ENCODE data around the gene UBE2I.

The UBE2I gene

GRCh38 chr16:1341495-1342420 is 32.3 kb downstream of the UBE2I start:
- Histone ChIP-seq H3K4me1 (ENCODE audit: control insufficient read depth in 2 of 2, insufficient read depth in 1 of 2, low read depth in 1 of 2, low read length in 2 of 2) (peaks cover 11 to 13% of the 10 kb centered on the region in 2 donors), H3K9me3 (replicated peaks in 1 of 2; ENCODE audit: control insufficient read depth in 2 of 2, insufficient read depth in 1 of 2, low read depth in 1 of 2, low read length in 2 of 2) (no peaks in the 10 kb centered on the region), H2AFZ (ENCODE audit: low read length) (no peak overlapping the region), H4K91ac (ENCODE audit: low read depth, low read length, poor library complexity) (no peak overlapping the region), H3K4ac (ENCODE audit: low read length) (no peak overlapping the region), H3K4me2 (ENCODE audit: insufficient read depth, low read length, poor library complexity, severe bottlenecking) (no peak overlapping the region), H2BK12ac (ENCODE audit: low read length) (no peak overlapping the region), H3K27me3 (ENCODE audit: control insufficient read depth in 3 of 3, insufficient read depth in 3 of 3, low read depth in 1 of 3, low read length in 3 of 3) (peaks cover 0 to 16% (median 0%) of the 10 kb centered on the region in 3 experiments), H3K9ac (ENCODE audit: low read depth, low read length, poor library complexity) (peak overlapping the region; percentile 30), H2BK15ac (ENCODE audit: low read length) (peak overlapping the region; percentile 58), H3K14ac (ENCODE audit: low read length) (peak overlapping the region; percentile 38), H3K4me3 (ENCODE audit: low read length in 2 of 2) (no peak overlapping the region), H2AK5ac (ENCODE audit: low read depth, low read length) (peak overlapping the region; percentile 46), H2BK120ac (ENCODE audit: low read depth, low read length) (no peak overlapping the region), H3K36me3 (replicated peaks in 1 of 2; ENCODE audit: control insufficient read depth in 2 of 2, insufficient read depth in 2 of 2, low read length in 2 of 2) (peaks cover 0 to 39% of the 10 kb centered on the region in 2 donors), H3K18ac (ENCODE audit: low read length) (peak overlapping the region; percentile 74), H3K79me1 (ENCODE audit: low read depth, low read length) (no peaks in the 10 kb centered on the region), H2BK5ac (ENCODE audit: low read length) (peak overlapping the region; percentile 93), H4K8ac (ENCODE audit: low read depth, low read length) (no peak overlapping the region), H3K27ac (replicated peaks; ENCODE audit: low read length) (no peak overlapping the region), H3K23ac (ENCODE audit: low read depth, low read length, poor library complexity) (peak overlapping the region; percentile 91)
- DNase-seq (ENCODE audit: low spot score) = no peak
- WGBS, 2 donors (ENCODE audit: extremely low coverage in 2 of 2, insufficient read length in 2 of 2, insufficient replicate concordance in 1 of 2) = no CpG with 5 or more reads among the region's 39 CpGs

GRCh38 chr16:1342526-1343427 is 33.3 kb downstream of the UBE2I start:
- peak overlapping the region; percentile 94 for H3K14ac ChIP-seq (ENCODE audit: low read length)
- H2BK15ac ChIP-seq (ENCODE audit: low read length) = peak overlapping the region; percentile 14
- peak overlapping the region; percentile 95 for H3K23ac ChIP-seq (ENCODE audit: low read depth, low read length, poor library complexity)
- H3K27ac ChIP-seq (replicated peaks; ENCODE audit: low read length) = no peak overlapping the region
- H2AK5ac ChIP-seq (ENCODE audit: low read depth, low read length) = no peak overlapping the region
- no peak overlapping the region for H3K4ac ChIP-seq (ENCODE audit: low read length)
- H3K9me3 ChIP-seq (replicated peaks in 1 of 2; ENCODE audit: control insufficient read depth in 2 of 2, insufficient read depth in 1 of 2, low read depth in 1 of 2, low read length in 2 of 2) = no peaks in the 10 kb centered on the region
- peak overlapping the region; percentile 23 for H4K8ac ChIP-seq (ENCODE audit: low read depth, low read length)
- no peak overlapping the region for H2BK120ac ChIP-seq (ENCODE audit: low read depth, low read length)
- H3K4me1 ChIP-seq (ENCODE audit: control insufficient read depth in 2 of 2, insufficient read depth in 1 of 2, low read depth in 1 of 2, low read length in 2 of 2) = peaks cover 4 to 11% of the 10 kb centered on the region in 2 donors
- peak overlapping the region; percentile 34 for H2BK12ac ChIP-seq (ENCODE audit: low read length)
- peak overlapping the region in 1 of 2 donors; percentile 73 for H3K4me3 ChIP-seq (ENCODE audit: low read length in 2 of 2)
- peak; percentile 96 for DNase-seq (ENCODE audit: low spot score)
- peak overlapping the region; percentile 74 for H3K18ac ChIP-seq (ENCODE audit: low read length)
- peaks cover 0 to 14% (median 0%) of the 10 kb centered on the region in 3 experiments for H3K27me3 ChIP-seq (ENCODE audit: control insufficient read depth in 3 of 3, insufficient read depth in 3 of 3, low read depth in 1 of 3, low read length in 3 of 3)
- H3K36me3 ChIP-seq (replicated peaks in 1 of 2; ENCODE audit: control insufficient read depth in 2 of 2, insufficient read depth in 2 of 2, low read length in 2 of 2) = peaks cover 0 to 48% of the 10 kb centered on the region in 2 donors
- no CpG with 5 or more reads among the region's 49 CpGs for WGBS, 2 donors (ENCODE audit: extremely low coverage in 2 of 2, insufficient read length in 2 of 2, insufficient replicate concordance in 1 of 2)
- H2AFZ ChIP-seq (ENCODE audit: low read length) = no peak overlapping the region
- H3K4me2 ChIP-seq (ENCODE audit: insufficient read depth, low read length, poor library complexity, severe bottlenecking) = peak overlapping the region; percentile 93
- no peak overlapping the region for H4K91ac ChIP-seq (ENCODE audit: low read depth, low read length, poor library complexity)
- H2BK5ac ChIP-seq (ENCODE audit: low read length) = peak overlapping the region; percentile 93
- peak overlapping the region; percentile 84 for H3K9ac ChIP-seq (ENCODE audit: low read depth, low read length, poor library complexity)
- H3K79me1 ChIP-seq (ENCODE audit: low read depth, low read length) = no peaks in the 10 kb centered on the region

GRCh38 chr16:1343428-1344242 is 34.2 kb downstream of the UBE2I start:
- peak overlapping the region; percentile 5 for H2BK15ac ChIP-seq (ENCODE audit: low read length)

More at GRCh38 chr16:1343428-1344242, 34.2 kb downstream of the UBE2I start:
- H3K36me3 ChIP-seq (replicated peaks in 1 of 2; ENCODE audit: control insufficient read depth in 2 of 2, insufficient read depth in 2 of 2, low read length in 2 of 2) = peaks cover 0 to 57% of the 10 kb centered on the region in 2 donors
- DNase-seq (ENCODE audit: low spot score) = no peak
- H2AK5ac ChIP-seq (ENCODE audit: low read depth, low read length) = peak overlapping the region; percentile 15
- peak overlapping the region; percentile 93 for H3K4me2 ChIP-seq (ENCODE audit: insufficient read depth, low read length, poor library complexity, severe bottlenecking)
- H2BK5ac ChIP-seq (ENCODE audit: low read length) = peak overlapping the region; percentile 82
- H4K8ac ChIP-seq (ENCODE audit: low read depth, low read length) = peak overlapping the region; percentile 43
- peak overlapping the region; percentile 53 for H3K4ac ChIP-seq (ENCODE audit: low read length)
- H2AFZ ChIP-seq (ENCODE audit: low read length) = no peak overlapping the region
- WGBS, 2 donors (ENCODE audit: extremely low coverage in 2 of 2, insufficient read length in 2 of 2, insufficient replicate concordance in 1 of 2) = no CpG with 5 or more reads among the region's 44 CpGs
- H3K79me1 ChIP-seq (ENCODE audit: low read depth, low read length) = peaks cover 4% of the 10 kb centered on the region
- H2BK120ac ChIP-seq (ENCODE audit: low read depth, low read length) = peak overlapping the region; percentile 18
- H3K27ac ChIP-seq (replicated peaks; ENCODE audit: low read length) = no peak overlapping the region
- peak overlapping the region; percentile 92 for H3K18ac ChIP-seq (ENCODE audit: low read length)
- peak overlapping the region; percentile 30 for H4K91ac ChIP-seq (ENCODE audit: low read depth, low read length, poor library complexity)
- H3K9me3 ChIP-seq (replicated peaks in 1 of 2; ENCODE audit: control insufficient read depth in 2 of 2, insufficient read depth in 1 of 2, low read depth in 1 of 2, low read length in 2 of 2) = no peaks in the 10 kb centered on the region
- H3K27me3 ChIP-seq (ENCODE audit: control insufficient read depth in 3 of 3, insufficient read depth in 3 of 3, low read depth in 1 of 3, low read length in 3 of 3) = peaks cover 0 to 14% (median 0%) of the 10 kb centered on the region in 3 experiments
- H3K9ac ChIP-seq (ENCODE audit: low read depth, low read length, poor library complexity) = peak overlapping the region; percentile 84
- H3K4me1 ChIP-seq (ENCODE audit: control insufficient read depth in 2 of 2, insufficient read depth in 1 of 2, low read depth in 1 of 2, low read length in 2 of 2) = peaks cover 0 to 11% of the 10 kb centered on the region in 2 donors
- H3K4me3 ChIP-seq (ENCODE audit: low read length in 2 of 2) = peak overlapping the region in 1 of 2 donors; percentile 73
- H3K23ac ChIP-seq (ENCODE audit: low read depth, low read length, poor library complexity) = peak overlapping the region; percentile 95
- H2BK12ac ChIP-seq (ENCODE audit: low read length) = peak overlapping the region; percentile 58
- H3K14ac ChIP-seq (ENCODE audit: low read length) = peak overlapping the region; percentile 94

Measured in neuronal stem cell (in vitro differentiated cells).